BLaER1 (cell line): ENCODE data around the gene DOCK4.
A peak's percentile ranks its signal among the peaks of the same experiment; 100 is the strongest.

Experiments
- H3K27ac ChIP-seq: shearing (Covaris generic); formaldehyde crosslinking; 2 replicates; pipeline ENCODE4 v1.8.1; 2022
- H3K27me3 ChIP-seq: shearing (Covaris generic); formaldehyde crosslinking; 2 replicates; pipeline ENCODE4 v1.8.1; 2022
- H3K36me3 ChIP-seq: shearing (Covaris generic); formaldehyde crosslinking; 2 replicates; pipeline ENCODE4 v1.8.1; 2022
- H3K4me1 ChIP-seq: shearing (Covaris generic); formaldehyde crosslinking; 2 replicates; pipeline ENCODE4 v1.8.1; 2022
- H3K4me2 ChIP-seq: shearing (Covaris generic); formaldehyde crosslinking; 2 replicates; pipeline ENCODE4 v1.8.1; 2022
- H3K4me3 ChIP-seq: shearing (Covaris generic); formaldehyde crosslinking; 2 replicates; pipeline ENCODE4 v1.8.1; 2022
- H3K9ac ChIP-seq: shearing (Covaris generic); formaldehyde crosslinking; 2 replicates; pipeline ENCODE4 v1.8.1; 2022
- H3K9me3 ChIP-seq: shearing (Covaris generic); formaldehyde crosslinking; 2 replicates; pipeline ENCODE4 v1.8.1; 2022
- H4K20me1 ChIP-seq: shearing (Covaris generic); formaldehyde crosslinking; 2 replicates; pipeline ENCODE4 v1.8.1; 2022
- Cebpa-rat ChIP-seq: shearing (Covaris generic); IDR thresholded peaks from 2 replicates; pipeline ENCODE4 v1.8.1; 2022

Gene DOCK4

DNA sequence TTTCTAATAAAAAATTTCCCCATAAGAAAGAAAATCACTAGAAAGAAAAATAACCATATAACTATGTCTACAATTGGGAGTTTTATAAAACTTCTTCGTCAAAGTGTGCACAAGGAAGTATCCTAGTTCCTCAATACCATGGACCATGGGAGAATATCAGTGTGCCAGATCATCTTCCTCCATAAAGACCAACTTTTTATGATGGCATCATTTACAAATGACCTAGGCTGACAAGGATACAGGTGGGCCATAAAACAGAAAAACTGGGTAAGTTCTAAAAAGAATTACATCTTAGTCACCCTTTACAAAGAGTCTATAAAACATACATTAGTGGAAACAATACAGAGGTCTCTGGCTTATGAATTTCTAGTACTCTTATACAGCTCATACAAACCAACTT is 303.2 kb downstream of the DOCK4 start:
- Histone ChIP-seq H3K4me3 (no peak overlapping the region), H3K4me2 (no peak overlapping the region), H3K9ac (no peak overlapping the region), H3K9me3 (no peaks in the 10 kb centered on the region), H3K27ac (no peak overlapping the region), H3K36me3 (no peaks in the 10 kb centered on the region), H3K4me1 (no peaks in the 10 kb centered on the region), H3K27me3 (no peaks in the 10 kb centered on the region), H4K20me1 (no peaks in the 10 kb centered on the region)
- TF ChIP-seq Cebpa-rat = no peak

DNA sequence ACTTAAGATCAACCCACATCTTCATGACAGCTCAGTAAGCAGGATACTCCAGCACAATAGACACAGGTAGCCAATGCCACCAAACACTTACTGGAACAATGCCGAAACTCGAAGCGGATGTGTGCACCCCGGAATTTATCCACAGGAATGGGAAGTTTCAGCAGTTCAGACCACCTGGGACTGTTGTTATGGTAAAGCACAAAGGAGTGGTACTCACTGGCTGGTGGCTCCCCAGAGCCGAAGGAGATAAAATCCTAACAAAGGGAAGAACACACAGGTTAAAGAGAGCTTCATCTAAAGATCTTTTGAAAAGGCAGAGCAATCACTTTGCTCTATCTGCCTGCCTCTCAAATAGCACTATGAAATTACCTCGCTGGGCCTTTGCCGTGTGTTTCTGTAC is 305.9 kb downstream of the DOCK4 start:
- no peak overlapping the region for H3K9ac ChIP-seq
- H3K4me1 ChIP-seq = no peaks in the 10 kb centered on the region
- no peaks in the 10 kb centered on the region for H3K27me3 ChIP-seq
- no peak overlapping the region for H3K4me3 ChIP-seq
- H3K9me3 ChIP-seq = no peaks in the 10 kb centered on the region
- H4K20me1 ChIP-seq = no peaks in the 10 kb centered on the region
- no peak overlapping the region for H3K27ac ChIP-seq
- no peaks in the 10 kb centered on the region for H3K36me3 ChIP-seq
- TF ChIP-seq Cebpa-rat = no peak
- no peak overlapping the region for H3K4me2 ChIP-seq

DNA sequence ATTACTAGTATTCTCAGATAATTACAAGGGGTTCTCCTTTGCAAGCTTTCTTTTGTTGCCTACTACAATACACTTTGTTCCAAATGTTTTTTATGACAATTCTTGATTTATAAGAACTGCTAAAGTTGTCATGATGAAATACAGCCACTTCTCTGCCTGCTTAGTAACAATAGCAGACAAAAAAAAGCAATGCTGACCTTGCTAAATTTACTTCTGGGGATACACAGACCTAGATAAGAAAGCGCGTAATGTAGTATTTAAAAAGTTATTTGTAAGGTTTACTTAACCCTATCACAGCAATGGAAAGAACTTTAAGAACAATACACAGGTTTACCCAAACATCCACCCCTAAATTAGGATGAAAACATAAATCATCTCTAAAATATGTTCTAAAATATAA is 311.1 kb downstream of the DOCK4 start:
- TF ChIP-seq Cebpa-rat = no peak
- Histone ChIP-seq H3K27me3 (no peaks in the 10 kb centered on the region), H3K9ac (no peak overlapping the region), H4K20me1 (no peaks in the 10 kb centered on the region), H3K36me3 (no peaks in the 10 kb centered on the region), H3K9me3 (no peaks in the 10 kb centered on the region), H3K27ac (no peak overlapping the region), H3K4me3 (no peak overlapping the region), H3K4me1 (no peaks in the 10 kb centered on the region), H3K4me2 (no peak overlapping the region)

DNA sequence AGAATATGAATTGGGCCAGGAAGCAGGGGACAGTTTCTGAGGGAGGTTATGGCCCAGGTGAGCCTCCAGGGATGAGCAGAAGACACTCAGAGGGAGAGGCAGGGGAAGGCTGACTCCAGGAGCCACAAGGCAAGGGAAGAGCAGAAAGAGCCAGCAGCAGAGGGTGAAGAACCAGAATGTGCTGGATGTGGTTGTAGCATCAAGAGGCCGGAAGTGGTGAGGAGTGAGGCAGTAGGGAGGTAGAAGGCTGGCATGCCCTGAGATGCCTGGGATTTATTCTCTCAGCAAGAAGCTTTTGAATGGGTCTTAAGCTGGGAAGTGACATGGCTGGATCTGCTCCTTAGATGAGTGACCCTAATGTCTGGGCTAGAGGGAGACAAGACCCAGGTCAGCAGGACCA is 311.7 kb downstream of the DOCK4 start:
- no peaks in the 10 kb centered on the region for H3K4me1 ChIP-seq
- no peaks in the 10 kb centered on the region for H4K20me1 ChIP-seq
- H3K27me3 ChIP-seq = no peaks in the 10 kb centered on the region
- H3K9me3 ChIP-seq = no peaks in the 10 kb centered on the region
- TF ChIP-seq Cebpa-rat = no peak
- H3K4me2 ChIP-seq = no peak overlapping the region
- no peaks in the 10 kb centered on the region for H3K36me3 ChIP-seq
- H3K4me3 ChIP-seq = no peak overlapping the region
- H3K9ac ChIP-seq = no peak overlapping the region
- no peak overlapping the region for H3K27ac ChIP-seq

DNA sequence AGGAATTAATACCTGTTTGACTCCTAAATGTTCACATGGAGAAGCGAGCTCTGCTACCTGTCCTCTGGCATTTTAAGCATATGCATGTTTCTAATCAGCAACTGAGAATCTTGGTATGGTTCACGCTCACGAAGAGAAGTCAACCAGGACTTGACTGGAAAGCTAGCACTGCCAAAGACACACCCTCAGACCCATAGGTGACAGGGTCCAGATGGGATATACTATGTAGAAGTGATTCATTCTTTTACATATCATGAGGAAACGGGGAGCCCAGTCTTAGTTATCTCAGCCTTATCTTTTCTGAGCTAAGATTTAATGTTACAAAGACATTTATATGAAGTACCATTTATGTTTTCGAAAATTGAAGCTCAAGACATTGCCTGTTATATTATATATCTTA is 313.0 kb downstream of the DOCK4 start:
- Histone ChIP-seq H3K36me3 (no peaks in the 10 kb centered on the region), H3K9ac (no peak overlapping the region), H3K4me2 (no peak overlapping the region), H3K4me1 (no peaks in the 10 kb centered on the region), H3K27me3 (no peaks in the 10 kb centered on the region), H3K27ac (no peak overlapping the region), H3K9me3 (no peaks in the 10 kb centered on the region), H3K4me3 (no peak overlapping the region), H4K20me1 (no peaks in the 10 kb centered on the region)
- no peak for TF ChIP-seq Cebpa-rat

DNA sequence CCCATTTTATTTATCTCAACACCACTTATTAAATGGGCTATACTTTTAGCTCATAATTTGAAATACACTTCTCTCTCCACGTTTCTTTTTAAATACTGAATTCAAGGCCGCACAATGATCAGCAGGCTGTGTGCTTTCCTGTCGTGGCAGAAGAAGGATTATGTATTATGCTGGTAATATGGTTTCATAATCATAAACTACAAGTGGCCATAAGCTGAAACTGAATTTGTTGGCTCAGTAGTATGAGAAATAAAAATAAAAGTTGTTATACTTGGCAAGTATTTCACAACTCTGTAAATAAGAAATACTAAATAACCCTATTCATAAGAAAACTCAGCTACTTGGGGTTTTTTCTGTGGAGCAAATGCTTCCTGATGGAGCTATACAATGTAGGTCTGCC is 313.6 kb downstream of the DOCK4 start:
- Histone ChIP-seq H3K4me2 (no peak overlapping the region), H3K36me3 (no peaks in the 10 kb centered on the region), H4K20me1 (no peaks in the 10 kb centered on the region), H3K9me3 (no peaks in the 10 kb centered on the region), H3K4me1 (peaks cover 5% of the 10 kb centered on the region), H3K4me3 (no peak overlapping the region), H3K27me3 (no peaks in the 10 kb centered on the region), H3K9ac (no peak overlapping the region), H3K27ac (no peak overlapping the region)
- no peak for TF ChIP-seq Cebpa-rat

DNA sequence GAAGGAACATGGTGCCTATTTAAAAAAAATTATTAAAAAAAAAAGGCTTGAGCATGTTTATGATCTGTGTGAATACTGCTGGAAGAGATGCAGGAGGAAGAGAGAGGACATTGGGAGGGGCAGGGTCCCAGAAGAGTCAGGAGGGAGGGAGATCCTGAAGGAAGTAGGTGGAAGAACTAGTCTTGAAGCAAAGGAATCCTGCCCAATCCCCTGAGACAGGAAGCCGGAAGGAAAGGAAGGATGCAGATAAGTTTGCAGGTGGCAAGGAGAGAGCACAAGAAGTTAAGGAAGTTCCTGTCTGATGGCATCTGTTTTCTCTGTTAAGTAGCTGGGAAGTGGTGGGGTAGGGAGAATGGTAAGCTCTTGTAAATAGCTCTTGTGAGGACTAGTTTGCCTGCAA is 318.5 kb downstream of the DOCK4 start:
- Histone ChIP-seq H3K9me3 (no peaks in the 10 kb centered on the region), H3K4me2 (peak overlapping the region; percentile 25), H3K36me3 (no peaks in the 10 kb centered on the region), H3K27ac (no peak overlapping the region), H3K9ac (no peak overlapping the region), H3K4me3 (no peak overlapping the region), H3K4me1 (peaks cover 5% of the 10 kb centered on the region), H3K27me3 (no peaks in the 10 kb centered on the region), H4K20me1 (no peaks in the 10 kb centered on the region)
- TF ChIP-seq Cebpa-rat = no peak

DNA sequence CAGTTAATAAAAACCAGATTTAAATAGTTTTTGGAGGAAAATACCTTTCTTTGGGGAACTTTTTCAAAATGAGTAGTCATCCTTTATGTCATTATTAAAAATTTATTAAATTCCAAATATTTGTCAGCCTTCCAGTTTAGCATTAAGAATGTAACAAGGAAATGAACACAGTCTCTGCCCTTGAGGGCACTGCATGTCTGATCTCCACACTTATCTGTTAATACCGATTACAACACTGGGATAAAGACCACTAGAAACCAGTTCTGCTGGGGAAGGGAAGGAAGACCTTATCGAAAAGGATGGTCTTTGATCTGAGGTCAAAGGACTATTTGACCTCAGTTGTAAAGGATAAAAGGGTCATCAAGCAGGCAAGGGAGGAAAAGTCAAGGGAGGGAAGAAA is 320.0 kb downstream of the DOCK4 start:
- Histone ChIP-seq H3K4me1 (peaks cover 5% of the 10 kb centered on the region), H3K9me3 (no peaks in the 10 kb centered on the region), H3K27ac (no peak overlapping the region), H3K4me3 (no peak overlapping the region), H3K27me3 (no peaks in the 10 kb centered on the region), H3K4me2 (no peak overlapping the region), H3K9ac (no peak overlapping the region), H3K36me3 (no peaks in the 10 kb centered on the region), H4K20me1 (no peaks in the 10 kb centered on the region)
- TF ChIP-seq Cebpa-rat = no peak

DNA sequence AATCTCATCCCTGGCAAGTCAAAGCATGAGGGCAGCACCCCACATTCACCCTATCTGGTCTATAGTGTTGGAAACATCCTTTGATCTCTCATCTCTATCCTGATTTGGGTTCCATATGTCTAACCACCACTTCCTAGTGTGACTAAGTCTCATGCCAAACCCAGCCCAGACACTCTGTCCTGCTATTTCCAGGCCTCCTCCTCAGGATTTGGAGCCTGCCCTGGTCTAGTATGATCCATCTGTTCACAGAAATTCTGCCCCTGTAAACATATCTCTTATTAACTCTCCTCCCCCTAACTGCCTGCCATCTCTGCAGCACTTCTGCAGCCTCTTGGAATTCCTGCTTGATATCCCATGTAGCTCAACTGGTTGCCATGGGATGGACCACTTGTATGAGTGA is 323.0 kb downstream of the DOCK4 start:
- H3K36me3 ChIP-seq = no peaks in the 10 kb centered on the region

DNA sequence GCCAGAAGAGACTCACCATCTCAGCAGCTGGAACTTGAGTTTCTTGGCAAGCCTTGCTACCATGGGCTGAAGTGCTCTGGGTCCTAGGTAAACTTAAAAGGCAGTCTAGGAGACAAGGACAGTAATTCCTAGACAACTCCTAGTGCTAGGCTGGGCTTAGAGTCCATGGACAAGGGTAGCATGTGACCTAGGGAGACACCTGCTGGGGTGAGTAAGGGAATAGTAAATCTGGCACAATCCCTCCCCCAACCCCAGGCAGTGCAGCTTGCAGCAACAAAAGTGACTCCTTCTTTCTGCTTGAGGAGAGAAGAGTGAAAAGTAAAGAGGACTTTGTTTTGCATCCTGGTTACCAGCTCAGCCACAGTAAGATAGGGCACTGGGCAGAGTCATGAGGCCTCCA is 327.4 kb downstream of the DOCK4 start:
- H3K9ac ChIP-seq = no peak overlapping the region

More for the DNA sequence above, 323.0 kb downstream of the DOCK4 start:
- Histone ChIP-seq H3K9me3 (no peaks in the 10 kb centered on the region), H3K9ac (no peak overlapping the region), H3K27me3 (no peaks in the 10 kb centered on the region), H3K4me3 (no peak overlapping the region), H3K27ac (no peak overlapping the region), H3K4me1 (peaks cover 5% of the 10 kb centered on the region), H3K4me2 (no peak overlapping the region), H4K20me1 (no peaks in the 10 kb centered on the region)
- TF ChIP-seq Cebpa-rat = no peak

DNA sequence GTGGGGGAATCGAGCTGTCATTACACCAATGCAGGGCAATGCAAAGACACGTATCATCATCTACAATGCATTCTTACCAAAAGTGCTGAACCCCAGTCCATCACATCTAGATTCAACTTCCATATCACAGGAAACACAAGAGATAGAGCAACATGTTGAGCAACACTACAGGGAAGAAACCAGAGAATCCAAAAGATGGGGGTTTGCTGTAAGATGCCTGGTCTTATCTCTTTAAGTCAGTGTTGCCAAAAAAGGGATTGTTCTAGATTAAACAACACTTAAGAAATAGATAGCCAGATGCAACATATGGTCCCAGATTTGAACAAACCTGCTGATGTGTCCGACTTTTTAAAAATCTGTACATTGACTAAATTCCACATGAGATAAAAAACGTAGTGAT is 328.3 kb downstream of the DOCK4 start:
- H3K27me3 ChIP-seq = no peaks in the 10 kb centered on the region
- TF ChIP-seq Cebpa-rat = no peak
- no peak overlapping the region for H3K27ac ChIP-seq
- no peaks in the 10 kb centered on the region for H3K4me1 ChIP-seq
- H3K4me2 ChIP-seq = no peak overlapping the region
- no peaks in the 10 kb centered on the region for H3K9me3 ChIP-seq
- H3K9ac ChIP-seq = no peak overlapping the region
- no peak overlapping the region for H3K4me3 ChIP-seq
- no peaks in the 10 kb centered on the region for H4K20me1 ChIP-seq
- H3K36me3 ChIP-seq = no peaks in the 10 kb centered on the region

More for the DNA sequence above, 327.4 kb downstream of the DOCK4 start:
- no peak overlapping the region for H3K4me2 ChIP-seq
- TF ChIP-seq Cebpa-rat = no peak
- H3K4me3 ChIP-seq = no peak overlapping the region
- H3K27ac ChIP-seq = no peak overlapping the region
- H3K36me3 ChIP-seq = no peaks in the 10 kb centered on the region
- H3K9me3 ChIP-seq = no peaks in the 10 kb centered on the region
- H3K4me1 ChIP-seq = no peaks in the 10 kb centered on the region
- no peaks in the 10 kb centered on the region for H3K27me3 ChIP-seq
- no peaks in the 10 kb centered on the region for H4K20me1 ChIP-seq
